Stimulated activated naive CD8-positive, alpha-beta T cell treated with anti-CD3 and anti-CD28 coated beads, Interleukin-15, amount 100 ng/mL, for 72 hours (primary cell): ENCODE measurements around the gene MYEOV.

ENCODE experiments used
- ATAC-seq: fragments of 150-1000 bp; cut with Tn5 transposase; 2 replicates; pipeline ENCODE4 v1.10.0; 2021; ENCODE audit warnings: mild to moderate bottlenecking, moderate library complexity
- DNase-seq, 2 donors: peaks; one replicate each; pipeline ENCODE4 v3.0.0; 2021 to 2022
- H3K27ac Mint-ChIP-seq, 2 donors: one replicate each; pipeline ENCODE4 v1.8.0; 2022; ENCODE audit warnings: mild to moderate bottlenecking in 2 of 2, mixed read lengths in 2 of 2, moderate library complexity in 2 of 2
- H3K27me3 Mint-ChIP-seq: one replicate; pipeline ENCODE4 v1.8.0; 2022; ENCODE audit warnings: mixed read lengths
- H3K4me1 Mint-ChIP-seq: one replicate; pipeline ENCODE4 v1.8.0; 2022; ENCODE audit warnings: mild to moderate bottlenecking, mixed read lengths
- H3K4me3 Mint-ChIP-seq, 2 donors: one replicate each; pipeline ENCODE4 v1.8.0; 2022; ENCODE audit warnings: mild to moderate bottlenecking in 2 of 2, mixed read lengths in 2 of 2, moderate library complexity in 1 of 2
- H3K9me3 Mint-ChIP-seq, 2 donors: one replicate each; pipeline ENCODE4 v1.8.0; 2022; ENCODE audit warnings: mixed read lengths in 2 of 2

MYEOV gene

DNA sequence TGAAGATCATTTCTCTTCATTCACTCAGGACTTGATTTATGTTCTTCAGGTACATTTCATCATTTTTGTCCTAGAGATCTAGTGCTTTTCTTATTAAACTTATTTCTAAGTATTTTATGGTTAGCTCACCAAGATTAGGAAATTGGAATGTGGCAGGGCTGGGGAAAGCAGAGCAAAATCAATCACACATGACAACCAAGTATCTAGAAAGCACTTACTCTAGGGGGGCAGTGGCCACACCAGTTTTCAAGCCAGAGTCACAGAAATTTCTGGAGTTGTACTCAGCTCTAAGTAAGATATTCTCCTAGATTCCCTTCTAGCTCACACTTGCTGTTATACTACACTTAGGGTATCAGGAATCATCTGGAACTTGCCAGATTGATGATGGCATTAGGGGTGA, 33.3 kb upstream of the MYEOV start:
- no peak overlapping the region for H3K27ac Mint-ChIP-seq
- H3K4me3 Mint-ChIP-seq: no peak overlapping the region
- ATAC-seq: no peak
- no peaks in the 10 kb centered on the region for H3K4me1 Mint-ChIP-seq
- DNase-seq: no peak
- H3K27me3 Mint-ChIP-seq: peaks cover 32% of the 10 kb centered on the region
- peaks cover 19 to 24% of the 10 kb centered on the region in 2 donors for H3K9me3 Mint-ChIP-seq

DNA sequence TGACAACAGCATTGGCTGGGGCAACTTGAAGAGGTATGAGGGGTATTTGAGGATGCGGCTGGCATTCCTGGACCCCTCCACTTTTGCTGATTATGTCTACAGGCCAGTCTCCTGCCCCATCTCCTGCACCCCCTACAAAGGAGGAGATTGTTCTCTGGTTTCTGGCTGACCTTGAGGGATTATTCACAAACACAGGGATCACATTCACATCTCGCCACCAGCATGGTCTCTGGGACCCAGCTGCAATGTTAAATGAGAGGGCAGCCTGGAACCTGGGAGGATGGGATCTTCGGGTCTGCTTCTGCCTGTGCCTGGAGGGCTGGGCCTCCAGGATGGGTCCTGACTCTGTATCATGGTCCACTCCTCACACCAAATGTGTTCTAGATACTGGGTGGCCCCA, 32.8 kb upstream of the MYEOV start:
- H3K9me3 Mint-ChIP-seq: peaks cover 14 to 19% of the 10 kb centered on the region in 2 donors
- no peak for ATAC-seq
- H3K4me3 Mint-ChIP-seq: no peak overlapping the region
- no peak for DNase-seq
- H3K27me3 Mint-ChIP-seq: peaks cover 27% of the 10 kb centered on the region
- no peaks in the 10 kb centered on the region for H3K4me1 Mint-ChIP-seq
- no peak overlapping the region for H3K27ac Mint-ChIP-seq

DNA sequence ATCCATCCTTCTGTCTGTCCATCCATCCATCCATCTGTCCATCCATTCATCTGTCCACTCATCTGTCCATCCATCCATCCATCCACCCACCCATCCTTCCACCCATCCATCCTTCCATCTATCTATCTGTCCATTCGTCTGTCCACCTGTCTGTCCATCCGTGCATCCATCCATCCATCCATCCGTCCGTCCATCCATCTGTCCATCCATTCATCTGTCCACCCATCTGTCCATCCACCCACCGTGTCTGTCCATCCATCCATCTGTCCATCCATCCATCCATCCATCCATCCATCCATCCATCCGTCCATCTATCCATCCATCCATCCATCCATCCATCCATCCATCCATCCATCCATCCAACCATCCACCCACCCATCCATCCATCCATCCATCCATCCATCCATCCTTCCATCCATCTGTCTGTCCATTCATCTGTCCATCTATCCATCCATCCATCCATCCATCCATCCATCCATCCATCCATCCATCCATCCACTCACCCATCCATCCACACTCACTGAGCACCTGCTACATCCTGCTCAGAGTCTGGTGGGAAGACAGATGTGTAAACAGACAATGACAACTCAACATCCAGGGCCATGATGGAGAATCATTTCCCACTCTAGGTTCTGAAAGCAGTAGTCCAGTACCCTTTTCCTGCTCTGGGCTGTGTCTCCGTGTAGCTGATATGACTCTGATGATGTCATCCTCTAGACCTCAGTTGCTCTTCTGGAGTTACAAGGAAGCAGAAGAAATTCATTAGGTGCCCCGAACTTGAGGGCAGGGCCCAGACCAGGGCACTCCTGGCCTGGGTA, 30.8 kb upstream of the MYEOV start:
- Mint-ChIP-seq H3K27ac (no peak overlapping the region), H3K4me1 (no peaks in the 10 kb centered on the region), H3K4me3 (no peak overlapping the region), H3K9me3 (peaks cover 11 to 12% of the 10 kb centered on the region in 2 donors), H3K27me3 (peaks cover 11% of the 10 kb centered on the region)
- no peak for ATAC-seq
- no peak for DNase-seq

DNA sequence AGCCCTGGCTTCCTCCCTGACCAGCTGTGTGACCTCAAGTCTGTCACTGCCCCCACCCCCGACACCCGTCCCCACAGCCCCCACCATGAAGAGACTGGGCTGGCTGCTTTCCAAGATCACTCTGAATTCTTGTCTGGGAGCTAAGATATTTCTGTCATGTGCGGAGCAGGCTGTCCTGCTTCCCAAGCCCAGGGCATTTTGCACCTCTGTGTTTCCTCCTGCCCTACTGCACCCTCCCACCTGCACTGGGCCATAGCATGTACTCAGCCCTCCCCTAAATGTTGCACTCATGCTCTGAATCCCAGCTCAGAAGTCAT, 30.3 kb upstream of the MYEOV start:
- H3K27me3 Mint-ChIP-seq: peaks cover 11% of the 10 kb centered on the region
- H3K4me3 Mint-ChIP-seq: no peak overlapping the region
- no peak overlapping the region for H3K27ac Mint-ChIP-seq
- no peak for ATAC-seq
- DNase-seq: no peak
- peaks cover 11 to 12% of the 10 kb centered on the region in 2 donors for H3K9me3 Mint-ChIP-seq
- no peaks in the 10 kb centered on the region for H3K4me1 Mint-ChIP-seq

DNA sequence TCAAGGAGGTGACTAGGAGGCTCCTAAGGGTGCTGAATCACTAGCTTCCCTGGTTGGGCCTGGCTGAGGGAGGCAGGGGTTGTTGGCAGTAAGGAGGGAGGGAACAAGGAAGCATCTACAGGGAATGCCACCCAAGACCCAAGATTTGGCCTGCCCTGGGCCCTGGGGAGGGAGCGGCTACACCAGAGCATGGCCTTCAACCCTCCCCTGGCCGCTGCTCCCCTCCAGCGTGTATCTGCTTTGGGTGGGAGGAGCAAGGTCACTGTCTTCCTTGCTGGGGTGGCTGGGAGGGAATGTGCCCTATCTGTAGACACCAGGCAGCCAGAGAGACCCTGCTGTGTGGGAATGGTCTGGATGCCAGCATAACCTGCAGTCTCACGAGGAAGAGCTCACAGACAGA, 29.5 kb upstream of the MYEOV start:
- H3K27me3 Mint-ChIP-seq: peaks cover 9% of the 10 kb centered on the region
- H3K9me3 Mint-ChIP-seq: peaks cover 11 to 12% of the 10 kb centered on the region in 2 donors
- DNase-seq (no peak), ATAC-seq (no peak)
- no peak overlapping the region for H3K4me3 Mint-ChIP-seq
- no peak overlapping the region for H3K27ac Mint-ChIP-seq
- no peaks in the 10 kb centered on the region for H3K4me1 Mint-ChIP-seq

DNA sequence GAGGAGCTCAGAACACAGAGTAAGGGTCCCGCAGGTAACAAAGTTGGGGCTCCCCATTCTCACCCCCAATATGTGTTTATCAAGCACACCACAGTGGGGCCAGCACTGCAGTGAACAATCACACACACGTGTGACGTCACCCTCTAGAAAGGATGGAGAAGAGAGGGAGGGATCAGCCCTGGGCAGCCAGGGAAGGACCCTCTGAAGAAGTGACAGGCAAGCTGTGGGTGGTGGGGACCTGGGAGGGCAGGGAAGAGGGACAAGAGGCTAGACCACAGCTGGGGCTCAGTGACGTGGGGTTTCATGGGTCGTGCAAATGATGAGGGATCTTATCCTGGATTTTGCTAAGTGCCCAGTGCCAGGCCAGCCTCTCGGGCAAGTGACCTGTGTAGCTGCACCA, 28.7 kb upstream of the MYEOV start:
- ATAC-seq: no peak
- no peaks in the 10 kb centered on the region for H3K4me1 Mint-ChIP-seq
- peaks cover 6% of the 10 kb centered on the region for H3K27me3 Mint-ChIP-seq
- no peak overlapping the region for H3K27ac Mint-ChIP-seq
- H3K4me3 Mint-ChIP-seq: no peak overlapping the region
- peaks cover 11 to 12% of the 10 kb centered on the region in 2 donors for H3K9me3 Mint-ChIP-seq
- DNase-seq: no peak

DNA sequence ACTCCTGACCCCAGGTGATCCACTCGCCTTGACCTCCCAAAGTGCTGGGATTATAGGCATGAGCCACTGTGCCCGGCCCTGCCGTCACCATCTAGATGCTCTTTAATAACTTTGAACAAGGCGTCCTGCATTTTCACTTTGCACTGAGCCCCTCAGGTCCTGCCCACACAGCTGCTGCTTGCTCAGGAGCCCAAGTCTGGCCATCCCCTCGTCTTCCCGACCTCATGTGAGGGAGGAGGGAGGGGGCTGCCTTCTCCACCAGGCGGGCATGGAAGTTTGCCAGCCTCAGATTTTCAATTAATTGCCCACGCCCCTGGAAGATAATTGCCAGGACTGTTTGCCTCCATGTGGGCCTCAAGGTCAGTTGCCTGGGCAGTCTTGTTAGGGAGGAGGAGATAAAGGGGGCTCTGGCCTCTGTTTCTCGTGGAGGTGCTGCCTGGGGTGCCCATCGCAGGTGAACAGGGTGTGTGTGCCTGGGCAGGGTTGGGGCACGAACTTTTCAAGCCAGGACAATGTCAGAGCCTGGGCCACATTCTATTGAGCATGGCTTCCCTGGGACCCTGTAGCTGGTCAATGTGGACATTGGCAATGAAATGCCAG, 27.9 kb upstream of the MYEOV start:
- peaks cover 11 to 12% of the 10 kb centered on the region in 2 donors for H3K9me3 Mint-ChIP-seq
- ATAC-seq: no peak
- DNase-seq: no peak
- no peak overlapping the region for H3K27ac Mint-ChIP-seq
- H3K27me3 Mint-ChIP-seq: peaks cover 6% of the 10 kb centered on the region
- H3K4me3 Mint-ChIP-seq: no peak overlapping the region
- H3K4me1 Mint-ChIP-seq: no peaks in the 10 kb centered on the region

DNA sequence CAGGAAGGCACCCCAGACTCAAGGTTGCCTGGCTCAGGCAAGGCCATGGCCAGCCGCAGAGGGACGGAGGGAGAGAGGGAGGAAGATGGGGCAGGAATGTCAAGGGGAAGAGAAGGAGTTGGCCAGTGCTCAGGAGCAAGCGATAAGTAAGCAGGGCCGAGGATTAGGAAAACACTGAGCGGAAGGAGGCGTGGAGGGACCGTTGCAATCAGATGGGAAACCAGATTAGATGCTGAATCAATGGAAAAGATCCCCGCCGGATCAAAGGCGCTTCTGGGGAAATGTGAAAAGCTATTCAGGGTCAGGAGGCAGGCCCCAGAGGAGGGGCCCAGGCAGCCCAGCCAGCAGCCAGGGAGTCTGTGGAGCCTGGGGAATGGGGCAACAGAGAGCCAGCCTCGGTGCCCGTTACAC, 26.6 kb upstream of the MYEOV start:
- peaks cover 6% of the 10 kb centered on the region for H3K27me3 Mint-ChIP-seq
- H3K9me3 Mint-ChIP-seq: peaks cover 18% of the 10 kb centered on the region in 2 donors
- DNase-seq: no peak
- H3K27ac Mint-ChIP-seq: no peak overlapping the region
- no peaks in the 10 kb centered on the region for H3K4me1 Mint-ChIP-seq
- no peak for ATAC-seq
- H3K4me3 Mint-ChIP-seq: no peak overlapping the region

DNA sequence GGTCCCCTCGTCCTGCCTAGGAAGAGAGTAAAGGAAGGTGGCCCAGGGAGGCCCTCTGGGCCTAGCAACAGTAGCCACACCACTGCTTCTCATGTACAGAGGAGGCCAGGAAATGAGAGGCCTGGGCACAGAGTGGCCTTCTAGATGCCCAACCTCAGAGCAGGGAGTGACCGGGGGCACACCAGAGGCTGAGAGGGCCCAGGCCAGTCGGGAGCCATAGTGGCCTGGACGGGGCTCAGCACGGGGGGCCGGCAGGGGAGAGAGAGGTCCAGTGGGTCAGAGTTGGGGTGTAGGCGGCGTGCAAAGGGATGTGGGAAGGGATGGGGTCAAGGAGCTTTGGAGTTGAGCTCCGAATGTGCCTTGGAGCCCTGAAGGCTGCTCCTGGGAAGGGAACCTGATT, 25.0 kb upstream of the MYEOV start:
- Mint-ChIP-seq H3K4me1 (no peaks in the 10 kb centered on the region), H3K27ac (peak overlapping the region; percentile 69 to 87), H3K4me3 (no peak overlapping the region), H3K9me3 (peaks cover 7% of the 10 kb centered on the region in 2 donors), H3K27me3 (peaks cover 4% of the 10 kb centered on the region)
- DNase-seq: no peak
- ATAC-seq: no peak

DNA sequence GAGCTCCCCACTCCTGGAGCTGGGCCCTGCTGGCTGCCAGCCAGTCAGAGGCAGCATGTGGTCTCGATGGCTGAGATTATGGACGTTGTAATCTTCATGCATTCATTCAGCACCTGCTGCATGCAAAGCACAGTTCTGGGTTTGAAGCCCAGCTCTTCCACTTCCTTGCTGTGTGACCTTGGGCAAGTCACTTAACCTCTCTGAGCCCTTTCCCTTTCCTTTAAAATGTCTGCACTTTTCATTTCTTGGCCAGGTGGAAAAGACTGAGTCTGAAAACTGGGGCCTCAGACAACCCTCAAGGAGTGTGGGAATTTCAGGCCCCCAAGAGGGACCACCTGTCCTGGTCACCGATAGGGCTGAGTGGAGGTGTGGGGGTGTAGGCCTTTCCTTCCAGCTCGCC, 24.6 kb upstream of the MYEOV start:
- ATAC-seq (no peak), DNase-seq (no peak)
- no peak overlapping the region for H3K27ac Mint-ChIP-seq
- H3K4me1 Mint-ChIP-seq: no peaks in the 10 kb centered on the region
- no peaks in the 10 kb centered on the region for H3K27me3 Mint-ChIP-seq
- H3K9me3 Mint-ChIP-seq: peaks cover 6 to 7% of the 10 kb centered on the region in 2 donors
- H3K4me3 Mint-ChIP-seq: no peak overlapping the region

DNA sequence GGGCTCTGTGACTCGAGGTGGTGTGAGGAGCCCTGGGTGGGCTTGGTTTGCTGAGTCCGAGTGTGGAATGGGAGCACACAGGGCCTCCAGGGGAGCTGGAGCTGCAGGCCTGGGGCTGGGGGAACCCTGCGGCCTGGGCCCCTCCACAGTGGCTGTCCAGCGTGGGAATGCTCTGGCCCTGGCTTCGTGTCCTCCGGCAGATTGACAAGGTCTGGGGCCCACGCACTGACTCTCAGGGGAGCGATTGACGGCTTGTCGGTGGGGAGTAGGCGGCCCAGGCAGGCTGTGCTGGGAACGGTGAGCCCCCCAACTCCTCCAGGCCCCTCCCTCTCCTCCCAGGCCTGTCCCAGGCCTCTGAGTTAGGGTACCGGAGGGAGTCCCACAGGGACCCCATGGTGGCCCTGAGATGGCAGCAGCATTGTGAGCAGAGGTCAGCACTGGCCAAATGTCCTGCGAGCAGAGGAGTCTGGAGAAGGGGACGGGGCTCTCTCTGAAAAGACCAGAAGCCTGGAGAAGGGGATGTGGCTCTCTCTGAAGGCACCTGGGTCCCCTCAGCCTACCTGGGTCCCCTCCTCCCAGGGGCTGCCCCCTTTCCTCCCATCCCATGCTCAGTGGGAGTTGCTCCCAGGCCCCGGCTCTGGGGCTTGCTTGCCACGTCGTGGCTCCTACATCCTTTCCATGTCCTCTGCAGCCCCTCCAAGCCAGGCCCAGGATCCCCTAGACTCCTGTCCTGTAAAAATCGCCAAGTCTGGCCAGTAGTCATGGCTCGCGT, 23.8 kb upstream of the MYEOV start:
- no peaks in the 10 kb centered on the region for H3K4me1 Mint-ChIP-seq
- ATAC-seq (no peak), DNase-seq (no peak)
- no peaks in the 10 kb centered on the region for H3K27me3 Mint-ChIP-seq
- no peak overlapping the region for H3K27ac Mint-ChIP-seq
- H3K9me3 Mint-ChIP-seq: peaks cover 6 to 7% of the 10 kb centered on the region in 2 donors
- no peak overlapping the region for H3K4me3 Mint-ChIP-seq

DNA sequence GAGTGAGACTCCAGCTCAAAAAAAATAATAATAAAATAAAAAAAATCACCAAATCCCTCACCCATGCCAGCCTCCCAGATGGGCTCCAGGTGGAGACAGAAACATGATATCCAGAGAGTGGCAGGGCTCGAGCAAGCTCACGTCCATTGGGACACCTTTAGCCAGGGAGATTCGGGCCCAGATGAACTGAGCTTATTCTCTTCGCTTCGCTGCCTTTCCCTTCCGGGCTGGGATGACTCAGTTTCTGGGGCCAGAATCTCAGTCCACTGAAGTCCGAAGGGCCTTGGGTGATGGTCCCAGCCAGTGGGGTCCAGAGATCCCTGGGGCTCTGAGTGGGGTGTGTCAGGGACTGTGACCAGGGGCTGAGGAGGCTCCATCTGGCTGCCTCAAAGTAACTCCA, 23.0 kb upstream of the MYEOV start:
- DNase-seq (no peak), ATAC-seq (no peak)
- Mint-ChIP-seq H3K4me1 (no peaks in the 10 kb centered on the region), H3K9me3 (peaks cover 6 to 7% of the 10 kb centered on the region in 2 donors), H3K27ac (no peak overlapping the region), H3K27me3 (no peaks in the 10 kb centered on the region), H3K4me3 (no peak overlapping the region)

DNA sequence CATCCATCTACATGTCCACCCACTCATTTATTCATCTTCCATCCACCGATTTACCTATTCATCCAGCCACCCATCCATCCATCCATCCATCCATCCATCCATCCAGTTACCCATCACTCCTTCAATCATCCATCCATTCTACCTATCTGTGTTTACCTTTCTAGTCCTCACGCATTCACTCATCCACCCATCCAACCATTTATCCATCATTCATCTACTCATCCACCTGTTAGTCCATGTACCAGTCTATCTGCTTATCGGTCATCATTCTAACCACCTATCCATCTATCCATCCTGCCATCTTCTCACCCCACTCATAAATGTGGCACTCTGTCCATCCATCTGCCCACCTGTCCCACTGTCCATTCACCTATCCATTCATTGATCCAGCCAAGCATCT, 21.9 kb upstream of the MYEOV start:
- H3K27me3 Mint-ChIP-seq: no peaks in the 10 kb centered on the region
- peaks cover 6 to 7% of the 10 kb centered on the region in 2 donors for H3K9me3 Mint-ChIP-seq
- H3K4me3 Mint-ChIP-seq: no peak overlapping the region
- ATAC-seq (no peak), DNase-seq (no peak)
- H3K4me1 Mint-ChIP-seq: no peaks in the 10 kb centered on the region
- no peak overlapping the region for H3K27ac Mint-ChIP-seq

DNA sequence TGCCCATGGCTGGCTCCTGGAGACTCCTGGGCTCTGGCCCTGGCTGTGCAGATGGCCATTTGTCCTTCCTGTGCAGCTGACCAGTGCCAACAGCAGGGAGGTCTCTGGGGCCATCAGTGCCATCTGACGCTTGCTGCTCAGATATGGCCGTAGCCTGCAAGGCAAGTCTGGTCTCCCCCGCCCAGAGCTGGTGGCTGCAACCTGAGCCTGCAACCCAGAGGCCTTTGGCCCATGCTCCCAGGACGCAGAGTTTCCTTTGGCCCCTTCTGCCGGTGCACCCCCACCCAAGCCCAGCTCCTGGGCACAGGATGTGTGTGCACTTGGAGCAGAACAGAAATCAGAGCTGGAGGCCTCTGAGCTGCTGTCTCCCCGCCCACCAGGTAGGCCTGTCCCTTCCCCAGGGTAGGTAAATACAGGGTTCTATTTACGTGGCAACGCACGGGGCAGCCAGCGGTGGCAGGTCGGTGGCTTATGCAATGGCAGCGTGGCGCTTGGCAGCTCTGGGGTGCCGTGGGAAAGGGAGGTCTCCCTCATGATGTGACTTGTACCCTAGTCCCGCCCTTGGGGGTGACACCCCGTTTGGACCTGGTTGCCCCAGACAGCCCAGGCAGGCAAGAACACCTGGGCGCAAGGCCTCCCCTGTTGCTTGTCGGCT, 21.0 kb upstream of the MYEOV start:
- Mint-ChIP-seq H3K4me3 (no peak overlapping the region), H3K9me3 (peaks cover 6 to 7% of the 10 kb centered on the region in 2 donors), H3K4me1 (no peaks in the 10 kb centered on the region), H3K27me3 (no peaks in the 10 kb centered on the region), H3K27ac (no peak overlapping the region)
- ATAC-seq (no peak), DNase-seq (no peak)

DNA sequence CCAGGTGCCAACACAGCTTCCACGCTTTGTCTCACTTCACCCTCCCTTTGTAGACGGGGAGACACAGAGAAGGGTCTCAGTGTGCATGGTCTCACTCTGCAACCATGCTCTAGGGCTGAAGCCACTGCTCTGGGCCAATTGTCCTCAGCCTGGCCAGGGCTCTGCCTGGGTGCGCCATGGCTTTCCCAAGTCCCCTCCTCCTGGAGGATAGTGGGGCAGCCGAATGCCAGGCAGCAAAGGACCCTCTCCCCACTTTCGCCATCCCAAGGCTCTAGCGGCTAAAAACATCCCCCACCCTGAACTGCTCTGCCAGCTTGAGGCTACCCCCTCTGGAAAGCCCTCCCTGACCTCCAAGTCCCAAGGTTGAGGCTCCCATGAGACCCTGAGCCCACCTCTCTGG, 20.4 kb upstream of the MYEOV start:
- H3K27me3 Mint-ChIP-seq: no peaks in the 10 kb centered on the region
- peaks cover 6 to 7% of the 10 kb centered on the region in 2 donors for H3K9me3 Mint-ChIP-seq
- no peak overlapping the region for H3K27ac Mint-ChIP-seq
- DNase-seq (no peak), ATAC-seq (no peak)
- no peaks in the 10 kb centered on the region for H3K4me1 Mint-ChIP-seq
- H3K4me3 Mint-ChIP-seq: no peak overlapping the region
